ENCODE data around the gene TRPC1.
A peak's percentile ranks its signal among the peaks of the same experiment; 100 is the strongest.

The TRPC1 gene

GRCh38 chr3:142723968-142724681, at the start of gene TRPC1:
Gene TRPC1 (plus strand): TSS chr3:142724034. CDS start chr3:142724560, 526 bp downstream.
- peak within 1 kb of the TSS; percentile 80 for H3K27ac ChIP-seq
- TF ChIP-seq, protein P1, sequence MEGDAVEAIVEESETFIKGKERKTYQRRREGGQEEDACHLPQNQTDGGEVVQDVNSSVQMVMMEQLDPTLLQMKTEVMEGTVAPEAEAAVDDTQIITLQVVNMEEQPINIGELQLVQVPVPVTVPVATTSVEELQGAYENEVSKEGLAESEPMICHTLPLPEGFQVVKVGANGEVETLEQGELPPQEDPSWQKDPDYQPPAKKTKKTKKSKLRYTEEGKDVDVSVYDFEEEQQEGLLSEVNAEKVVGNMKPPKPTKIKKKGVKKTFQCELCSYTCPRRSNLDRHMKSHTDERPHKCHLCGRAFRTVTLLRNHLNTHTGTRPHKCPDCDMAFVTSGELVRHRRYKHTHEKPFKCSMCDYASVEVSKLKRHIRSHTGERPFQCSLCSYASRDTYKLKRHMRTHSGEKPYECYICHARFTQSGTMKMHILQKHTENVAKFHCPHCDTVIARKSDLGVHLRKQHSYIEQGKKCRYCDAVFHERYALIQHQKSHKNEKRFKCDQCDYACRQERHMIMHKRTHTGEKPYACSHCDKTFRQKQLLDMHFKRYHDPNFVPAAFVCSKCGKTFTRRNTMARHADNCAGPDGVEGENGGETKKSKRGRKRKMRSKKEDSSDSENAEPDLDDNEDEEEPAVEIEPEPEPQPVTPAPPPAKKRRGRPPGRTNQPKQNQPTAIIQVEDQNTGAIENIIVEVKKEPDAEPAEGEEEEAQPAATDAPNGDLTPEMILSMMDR (conservative IDR thresholded peaks at IDR 0.05) = 0 out of 2 replicates have a peak, but pooled peaks have one; percentile 0

- no peak overlapping the region for H3K27ac ChIP-seq
- TF ChIP-seq, protein P1 (conservative IDR thresholded peaks at IDR 0.05) = no peak
Observed at GRCh38 chr3:142676151-142676550, 47.7 kb upstream of the TRPC1 start.

GRCh38 chr3:142680710-142681109, 43.1 kb upstream of the TRPC1 start:
- TF ChIP-seq, protein P1 (conservative IDR thresholded peaks at IDR 0.05) = peak; percentile 24
- H3K27ac ChIP-seq = no peak overlapping the region

DNA sequence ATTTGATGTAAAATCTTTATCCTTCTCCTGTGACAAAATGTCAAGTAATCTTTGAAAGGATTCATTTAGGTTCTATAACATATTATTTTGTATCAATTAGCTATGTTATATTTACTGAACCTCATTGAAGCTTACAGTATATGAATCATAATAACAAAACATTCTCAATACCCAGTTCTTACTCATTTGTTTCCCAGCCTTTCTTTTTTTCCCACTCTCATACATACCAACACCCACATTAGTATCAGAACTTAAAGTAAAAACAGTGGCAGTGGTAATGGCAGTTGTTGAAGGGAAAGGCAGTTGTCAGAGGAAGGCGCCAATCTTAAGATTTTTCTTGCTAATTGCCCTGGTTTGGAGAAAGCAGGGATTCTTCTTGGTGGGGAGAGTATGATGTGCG, 33.2 kb upstream of the TRPC1 start:
- TF ChIP-seq, protein P1 (conservative IDR thresholded peaks at IDR 0.05) = no peak

GRCh38 chr3:142691527-142691926, 32.3 kb upstream of the TRPC1 start:
- H3K27ac ChIP-seq = peak overlapping the region; percentile 34; the same call in 1 of the 2 replicates
- TF ChIP-seq, protein P1 (conservative IDR thresholded peaks at IDR 0.05) = no peak

More for the DNA sequence above, 33.2 kb upstream of the TRPC1 start:
- no peak overlapping the region for H3K27ac ChIP-seq

DNA sequence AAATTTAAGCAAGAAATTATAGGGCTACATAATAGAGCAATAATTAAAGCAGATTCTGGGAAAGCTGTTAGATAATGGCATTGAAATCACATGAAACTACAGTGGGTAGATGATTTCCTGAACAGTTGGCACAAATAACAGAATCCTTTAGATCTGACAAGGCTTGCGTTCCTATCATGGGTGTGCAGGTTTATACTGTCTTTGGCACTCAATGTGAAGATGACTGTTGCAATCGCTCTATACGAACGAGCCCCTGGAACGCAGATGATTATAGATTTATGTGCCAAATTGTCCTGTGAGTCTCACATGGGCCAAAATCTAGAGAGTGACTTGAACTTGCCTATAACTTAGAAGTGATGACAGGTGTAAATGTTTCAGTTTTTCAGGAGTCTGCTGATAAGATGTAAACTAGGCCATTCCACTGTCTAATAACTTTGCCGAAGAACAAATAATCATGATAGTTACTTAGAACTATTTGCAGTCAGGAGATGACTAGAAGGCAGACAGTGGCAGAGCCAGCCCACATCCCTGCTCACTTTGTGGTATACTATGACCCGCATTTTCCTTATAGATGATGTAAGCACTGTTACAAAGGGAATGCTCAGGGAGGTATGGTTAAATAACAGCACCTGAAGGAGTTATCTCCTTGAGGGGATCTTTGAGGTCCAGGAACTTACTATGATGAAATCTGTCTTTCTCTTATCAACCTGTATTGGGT, 30.5 kb upstream of the TRPC1 start:
- TF ChIP-seq, protein P1 (conservative IDR thresholded peaks at IDR 0.05) = no peak

GRCh38 chr3:142694225-142694624, 29.6 kb upstream of the TRPC1 start:
- TF ChIP-seq, protein P1 (conservative IDR thresholded peaks at IDR 0.05) = no peak
- no peak overlapping the region for H3K27ac ChIP-seq

More for the DNA sequence above, 30.5 kb upstream of the TRPC1 start:
- H3K27ac ChIP-seq = no peak overlapping the region
